GM10266 (cell line): ENCODE measurements around the gene ARRDC1.
A peak's percentile ranks its signal among the peaks of the same experiment; 100 is the strongest.
"Not testable (repeated sequence)": the region's sequence is repeated elsewhere in the genome, so short reads cannot be mapped to it uniquely, and the experiment has no call there.

Experiments
- DNase-seq: peaks from one replicate; pipeline ENCODE4 v3.0.0; 2012; ENCODE audit errors: extremely low spot score
- CTCF ChIP-seq: IDR thresholded peaks from 2 replicates; pipeline ENCODE4 v1.5.1; 2012; ENCODE audit warnings: mild to moderate bottlenecking, low read depth; ENCODE audit not compliant: control insufficient read depth, insufficient read depth; ENCODE audit errors: missing control alignments

ARRDC1 gene

GRCh38 chr9:137605121-137606004 is at the start of gene ARRDC1:
Gene ARRDC1, plus strand, starts transcription at chr9:137605686. Its CDS starts 32 bp downstream, at chr9:137605718.
- TF ChIP-seq CTCF: peak; percentile 9
- peak; percentile 100 for DNase-seq

- no peak for DNase-seq
- no peak for TF ChIP-seq CTCF
These were observed 49.2 kb upstream of the ARRDC1 start for GRCh38 chr9:137556069-137556838.

- no peak for DNase-seq
- no peak for TF ChIP-seq CTCF
These were observed 47.4 kb upstream of the ARRDC1 start for GRCh38 chr9:137558127-137558526.

GRCh38 chr9:137564134-137564533 is 41.4 kb upstream of the ARRDC1 start:
- TF ChIP-seq CTCF: no peak
- no peak for DNase-seq

DNA sequence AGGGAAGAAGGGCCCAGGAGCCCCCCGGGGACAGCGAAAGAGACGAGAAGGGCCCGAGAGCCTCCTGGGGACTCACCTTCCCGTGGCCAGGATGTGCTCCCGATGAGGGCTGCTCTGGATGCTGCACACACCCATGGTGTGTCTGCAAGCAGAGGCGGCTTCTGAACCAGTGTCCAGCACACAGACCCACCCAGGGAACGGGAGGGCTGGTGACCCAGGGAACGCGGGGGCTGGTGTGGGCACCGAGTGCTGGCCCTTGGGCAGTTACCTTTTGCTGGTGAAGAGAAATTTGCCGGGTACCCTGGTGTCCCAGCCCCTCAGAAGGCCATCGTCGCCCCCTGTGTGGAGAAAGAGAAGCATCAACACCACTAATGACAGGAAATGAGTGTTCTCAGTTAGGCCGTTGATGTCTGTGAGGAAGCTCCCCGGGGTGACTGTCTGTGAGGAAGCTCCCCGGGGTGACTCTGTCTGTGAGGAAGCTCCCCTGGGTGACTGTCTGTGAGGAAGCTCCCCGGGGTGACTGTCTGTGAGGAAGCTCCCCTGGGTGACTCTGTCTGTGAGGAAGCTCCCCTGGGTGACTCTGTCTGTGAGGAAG is 40.6 kb upstream of the ARRDC1 start:
- TF ChIP-seq CTCF: no peak
- DNase-seq: no peak

GRCh38 chr9:137568445-137568844 is 37.0 kb upstream of the ARRDC1 start:
- DNase-seq: not testable (repeated sequence)

DNA sequence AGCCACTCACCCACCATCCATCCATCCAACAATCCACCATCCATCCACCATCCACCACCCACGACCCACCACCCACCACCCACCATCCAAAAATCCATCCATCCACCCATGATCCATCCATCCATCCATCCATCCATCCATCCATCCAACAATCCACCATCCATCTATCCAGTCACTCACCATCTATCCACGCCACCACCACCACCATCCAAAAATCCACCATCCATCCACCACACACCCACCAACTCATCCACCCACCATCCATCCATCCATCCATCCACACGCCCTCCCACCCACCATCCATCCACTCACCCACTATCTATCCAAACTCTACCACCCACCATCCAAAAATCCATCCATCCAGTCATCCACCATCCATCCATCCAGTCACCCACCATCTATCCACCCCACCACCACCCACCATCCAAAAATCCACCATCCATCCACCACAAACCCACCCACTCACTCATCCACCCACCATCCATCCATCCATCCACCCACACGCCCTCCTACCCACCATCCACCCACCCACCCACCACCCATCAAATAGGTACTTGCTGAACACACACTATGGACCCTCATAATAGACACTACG is 35.8 kb upstream of the ARRDC1 start:
- no peak for DNase-seq

More for the DNA sequence above, 35.8 kb upstream of the ARRDC1 start:
- no peak for TF ChIP-seq CTCF
